ENCODE results near the gene ATOH8.

ATOH8 gene

DNA sequence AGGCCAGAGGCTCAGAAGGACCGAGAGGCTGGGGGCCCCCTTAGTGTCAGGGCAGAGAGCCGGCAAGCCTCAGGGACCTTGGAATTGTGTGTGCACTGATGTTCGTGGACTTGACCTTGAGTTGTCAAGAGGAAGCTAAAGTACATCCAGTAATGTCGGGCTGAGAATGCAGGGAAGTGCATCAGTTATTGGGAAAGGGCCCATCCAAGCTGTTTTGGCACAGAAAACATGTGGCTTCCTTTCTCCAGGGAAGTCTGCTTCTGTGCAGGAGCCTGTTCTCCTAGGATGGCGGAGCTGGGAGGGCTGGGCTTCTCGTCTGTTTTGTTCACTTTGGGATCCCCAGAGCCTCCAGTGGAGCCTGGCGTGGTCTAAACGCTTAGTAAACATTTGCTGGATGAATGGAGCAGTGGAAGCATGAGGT lies 23.7 kb downstream of the ATOH8 start:
- DNase-seq (ENCODE audit: low read depth, low spot score), result no peak
- TF ChIP-seq, protein P1, sequence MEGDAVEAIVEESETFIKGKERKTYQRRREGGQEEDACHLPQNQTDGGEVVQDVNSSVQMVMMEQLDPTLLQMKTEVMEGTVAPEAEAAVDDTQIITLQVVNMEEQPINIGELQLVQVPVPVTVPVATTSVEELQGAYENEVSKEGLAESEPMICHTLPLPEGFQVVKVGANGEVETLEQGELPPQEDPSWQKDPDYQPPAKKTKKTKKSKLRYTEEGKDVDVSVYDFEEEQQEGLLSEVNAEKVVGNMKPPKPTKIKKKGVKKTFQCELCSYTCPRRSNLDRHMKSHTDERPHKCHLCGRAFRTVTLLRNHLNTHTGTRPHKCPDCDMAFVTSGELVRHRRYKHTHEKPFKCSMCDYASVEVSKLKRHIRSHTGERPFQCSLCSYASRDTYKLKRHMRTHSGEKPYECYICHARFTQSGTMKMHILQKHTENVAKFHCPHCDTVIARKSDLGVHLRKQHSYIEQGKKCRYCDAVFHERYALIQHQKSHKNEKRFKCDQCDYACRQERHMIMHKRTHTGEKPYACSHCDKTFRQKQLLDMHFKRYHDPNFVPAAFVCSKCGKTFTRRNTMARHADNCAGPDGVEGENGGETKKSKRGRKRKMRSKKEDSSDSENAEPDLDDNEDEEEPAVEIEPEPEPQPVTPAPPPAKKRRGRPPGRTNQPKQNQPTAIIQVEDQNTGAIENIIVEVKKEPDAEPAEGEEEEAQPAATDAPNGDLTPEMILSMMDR (IDR thresholded peaks at IDR 0.05; ENCODE audit: insufficient read depth, low read length, missing control alignments), result no peak
- ChIA-PET POLR2A (no interaction called here), CTCF (interaction anchor here (0.6 to 21.5 kb wide), 5 partner anchors 12 to 302 kb away, joined by 3 to 463 read pairs (median 3); partner anchors contain the start of gene ATOH8)
- H3K4me3 ChIP-seq (ENCODE audit: low read depth, low read length), result no peak overlapping the region

GRCh38 chr2:85778646-85779379 lies 25.0 kb downstream of the ATOH8 start:
- H3K4me3 ChIP-seq (ENCODE audit: low read depth, low read length), result no peak overlapping the region
- ChIA-PET POLR2A (no interaction called here), CTCF (interaction anchor here (0.7 to 1.7 kb wide), 3 partner anchors 9 to 50 kb away, joined by 3 to 6 read pairs (median 4); no protein-coding TSS in a partner anchor)
- TF ChIP-seq, protein P1 (IDR thresholded peaks at IDR 0.05; ENCODE audit: insufficient read depth, low read length, missing control alignments), result no peak
- DNase-seq (ENCODE audit: low read depth, low spot score), result no peak

GRCh38 chr2:85779641-85780315 lies 26.0 kb downstream of the ATOH8 start:
- CTCF ChIA-PET, result no interaction called here

GRCh38 chr2:85780316-85781012 lies 26.7 kb downstream of the ATOH8 start:
- DNase-seq (ENCODE audit: low read depth, low spot score), result no peak
- TF ChIP-seq, protein P1 (IDR thresholded peaks at IDR 0.05; ENCODE audit: insufficient read depth, low read length, missing control alignments), result no peak
- ChIA-PET POLR2A (interaction anchor here (0.6 to 0.7 kb wide), 2 partner anchors 125 to 131 kb away, joined by 3 read pairs; no protein-coding TSS in a partner anchor), CTCF (interaction anchor here (1.0 to 1.9 kb wide), 5 partner anchors 12 to 52 kb away, joined by 3 to 7 read pairs (median 4); no protein-coding TSS in a partner anchor)
- H3K4me3 ChIP-seq (ENCODE audit: low read depth, low read length), result no peak overlapping the region

More at GRCh38 chr2:85779641-85780315, 26.0 kb downstream of the ATOH8 start:
- H3K4me3 ChIP-seq (ENCODE audit: low read depth, low read length), result no peak overlapping the region
- POLR2A ChIA-PET, result no interaction called here
- TF ChIP-seq, protein P1 (IDR thresholded peaks at IDR 0.05; ENCODE audit: insufficient read depth, low read length, missing control alignments), result no peak
- no peak for DNase-seq (ENCODE audit: low read depth, low spot score)

DNA sequence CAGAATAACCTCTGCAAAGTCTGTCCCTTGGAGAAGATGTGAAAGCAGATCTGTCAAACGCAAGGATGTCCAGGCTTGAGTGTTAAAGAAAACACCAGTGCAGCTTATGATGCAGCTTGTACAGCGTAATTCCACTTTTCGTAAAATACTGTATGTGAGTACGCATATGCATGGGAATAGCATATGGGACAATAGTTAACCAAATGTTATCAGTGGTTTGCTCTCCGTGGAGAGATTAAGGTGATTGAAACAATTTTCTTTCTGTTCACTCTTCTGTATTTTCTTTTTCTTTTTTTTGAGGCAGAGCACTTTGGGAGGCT lies 27.2 kb downstream of the ATOH8 start:
- no peak overlapping the region for H3K4me3 ChIP-seq (ENCODE audit: low read depth, low read length)
- TF ChIP-seq, protein P1 (IDR thresholded peaks at IDR 0.05; ENCODE audit: insufficient read depth, low read length, missing control alignments), result no peak
- POLR2A ChIA-PET, result interaction anchor here (0.6 to 0.7 kb wide), 2 partner anchors 126 to 132 kb away, joined by 3 read pairs; no protein-coding TSS in a partner anchor
- CTCF ChIA-PET, result interaction anchor here (1.0 to 1.9 kb wide), 5 partner anchors 12 to 52 kb away, joined by 3 to 7 read pairs (median 4); no protein-coding TSS in a partner anchor
- DNase-seq (ENCODE audit: low read depth, low spot score), result no peak

Measured in AG04449 (cell line).